Colonic mucosa (tissue), 4 donors: Measurements from ENCODE around the gene LRRIQ4. TPM values are rescaled to one million over a fixed set of nuclear protein-coding genes. Genes with fewer than 3 reads are reported as not detected.

Experiments used
- DNase-seq: peaks from one replicate; pipeline ENCODE4 v3.0.0-alpha.2; 2020
- H3K27ac ChIP-seq: fragments of 200-600 bp; one replicate; pipeline ENCODE4 v1.8.0; 2021
- H3K27me3 ChIP-seq: fragments of 200-600 bp; one replicate; pipeline ENCODE4 v1.8.0; 2021
- H3K36me3 ChIP-seq: fragments of 200-600 bp; one replicate; pipeline ENCODE4 v1.8.0; 2021
- H3K4me1 ChIP-seq: fragments of 200-600 bp; one replicate; pipeline ENCODE4 v1.8.0; 2021; ENCODE audit warnings: mild to moderate bottlenecking
- H3K4me3 ChIP-seq: fragments of 200-600 bp; one replicate; pipeline ENCODE4 v1.8.0; 2021
- H3K9ac ChIP-seq, 2 donors: one replicate each; pipeline ENCODE4 v1.7.0; 2013; ENCODE audit warnings: control low read depth in 2 of 2, low read depth in 2 of 2, low read length in 2 of 2
- H3K9me3 ChIP-seq: fragments of 200-600 bp; one replicate; pipeline ENCODE4 v1.8.0; 2021
- intact Hi-C: fragments of 100-400 bp; cut with DNase I; formaldehyde crosslinking; loops from one replicate; pipeline ENCODE4 v1.14.1; 2022
- total RNA-seq, 2 donors: library from RNA; stranded (reverse); fragmentation: NEBNext Ultra II Directional in 1 of 2; extraction: Animal tissue kit (Norgen Biotek cat#: 25700) in 1 of 2; gene quantifications; one replicate each; pipeline ENCODE4 v1.2.1, GENCODE V29; 2021
- TF ChIP-seq, protein P1 (sequence below): fragments of 200-600 bp; IDR thresholded peaks from one replicate; pipeline ENCODE4 v1.8.0; 2022; ENCODE audit warnings: antibody characterized with exemption, mild to moderate bottlenecking
- donor health status: healthy.
- donor health status: DM: no; HTN: no; CAD: no.
- donor health status: DM: no; HTN: no; CAD: no.

The LRRIQ4 gene
- total RNA-seq, 2 donors from 2014 or later, result not detected

DNA sequence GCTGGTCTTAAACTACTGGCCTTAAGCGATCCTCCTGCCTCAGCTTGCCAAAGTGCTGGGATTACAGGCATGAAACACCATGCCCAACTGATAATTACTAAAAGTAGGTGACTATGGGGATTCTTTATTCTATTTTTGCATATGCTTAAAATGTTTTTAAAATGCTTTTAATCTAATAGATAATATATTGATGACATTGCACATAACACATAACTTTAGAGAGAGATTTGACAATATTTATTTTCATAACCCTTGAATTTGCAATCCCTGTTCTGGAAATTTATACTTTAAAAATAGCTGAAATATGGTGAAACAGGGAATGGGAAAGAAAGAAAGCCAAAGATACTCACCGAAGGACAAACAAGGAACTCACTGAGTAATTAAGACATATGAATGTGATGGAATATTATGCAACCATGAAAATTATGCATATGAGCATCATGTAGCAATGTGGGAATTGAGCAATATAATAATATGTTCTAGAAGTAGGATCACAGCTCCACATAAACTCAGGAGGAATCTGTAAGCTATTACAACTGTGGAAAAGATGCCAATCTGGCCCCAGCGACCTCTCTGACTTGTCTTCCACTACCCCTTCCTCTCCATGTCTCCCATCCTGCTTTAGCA lies 55.0 kb downstream of the LRRIQ4 start:
- H3K9me3 ChIP-seq, result no peaks in the 10 kb centered on the region
- peak overlapping the region in 1 of 2 donors; percentile 63 for H3K9ac ChIP-seq
- no peak for DNase-seq
- peak overlapping the region; percentile 26 for H3K4me3 ChIP-seq
- intact Hi-C loops, result no loop called here
- no peaks in the 10 kb centered on the region for H3K27me3 ChIP-seq
- H3K27ac ChIP-seq, result peak overlapping the region; percentile 1
- TF ChIP-seq, protein P1, sequence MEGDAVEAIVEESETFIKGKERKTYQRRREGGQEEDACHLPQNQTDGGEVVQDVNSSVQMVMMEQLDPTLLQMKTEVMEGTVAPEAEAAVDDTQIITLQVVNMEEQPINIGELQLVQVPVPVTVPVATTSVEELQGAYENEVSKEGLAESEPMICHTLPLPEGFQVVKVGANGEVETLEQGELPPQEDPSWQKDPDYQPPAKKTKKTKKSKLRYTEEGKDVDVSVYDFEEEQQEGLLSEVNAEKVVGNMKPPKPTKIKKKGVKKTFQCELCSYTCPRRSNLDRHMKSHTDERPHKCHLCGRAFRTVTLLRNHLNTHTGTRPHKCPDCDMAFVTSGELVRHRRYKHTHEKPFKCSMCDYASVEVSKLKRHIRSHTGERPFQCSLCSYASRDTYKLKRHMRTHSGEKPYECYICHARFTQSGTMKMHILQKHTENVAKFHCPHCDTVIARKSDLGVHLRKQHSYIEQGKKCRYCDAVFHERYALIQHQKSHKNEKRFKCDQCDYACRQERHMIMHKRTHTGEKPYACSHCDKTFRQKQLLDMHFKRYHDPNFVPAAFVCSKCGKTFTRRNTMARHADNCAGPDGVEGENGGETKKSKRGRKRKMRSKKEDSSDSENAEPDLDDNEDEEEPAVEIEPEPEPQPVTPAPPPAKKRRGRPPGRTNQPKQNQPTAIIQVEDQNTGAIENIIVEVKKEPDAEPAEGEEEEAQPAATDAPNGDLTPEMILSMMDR, result no peak
- no peaks in the 10 kb centered on the region for H3K36me3 ChIP-seq
- peaks cover 6% of the 10 kb centered on the region for H3K4me1 ChIP-seq

DNA sequence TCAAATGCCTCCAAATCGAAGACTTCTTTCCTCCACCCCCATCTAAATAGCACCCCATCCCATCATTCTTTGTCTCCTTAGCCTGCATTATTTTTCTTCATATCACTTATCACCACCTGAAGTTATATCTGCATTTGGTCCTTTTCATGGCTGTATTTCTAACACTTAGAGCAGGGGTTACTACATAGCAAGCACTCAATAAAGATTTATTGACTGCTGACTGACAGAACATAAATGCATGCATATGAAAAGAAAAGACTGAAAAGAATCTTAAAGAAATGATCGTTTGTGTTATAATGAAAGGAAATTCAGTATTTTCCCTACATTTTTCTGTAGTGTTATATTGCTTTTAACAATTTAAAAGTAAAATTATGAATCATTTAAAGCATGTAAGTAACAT lies 55.7 kb downstream of the LRRIQ4 start:
- peak overlapping the region; percentile 70 for H3K27ac ChIP-seq
- TF ChIP-seq, protein P1, result no peak
- no peaks in the 10 kb centered on the region for H3K9me3 ChIP-seq
- peak overlapping the region; percentile 26 for H3K4me3 ChIP-seq
- no peak for DNase-seq
- H3K9ac ChIP-seq, result peak overlapping the region in 1 of 2 donors; percentile 63
- peaks cover 6% of the 10 kb centered on the region for H3K4me1 ChIP-seq
- no peaks in the 10 kb centered on the region for H3K27me3 ChIP-seq
- no peaks in the 10 kb centered on the region for H3K36me3 ChIP-seq
- intact Hi-C loops, result no loop called here

DNA sequence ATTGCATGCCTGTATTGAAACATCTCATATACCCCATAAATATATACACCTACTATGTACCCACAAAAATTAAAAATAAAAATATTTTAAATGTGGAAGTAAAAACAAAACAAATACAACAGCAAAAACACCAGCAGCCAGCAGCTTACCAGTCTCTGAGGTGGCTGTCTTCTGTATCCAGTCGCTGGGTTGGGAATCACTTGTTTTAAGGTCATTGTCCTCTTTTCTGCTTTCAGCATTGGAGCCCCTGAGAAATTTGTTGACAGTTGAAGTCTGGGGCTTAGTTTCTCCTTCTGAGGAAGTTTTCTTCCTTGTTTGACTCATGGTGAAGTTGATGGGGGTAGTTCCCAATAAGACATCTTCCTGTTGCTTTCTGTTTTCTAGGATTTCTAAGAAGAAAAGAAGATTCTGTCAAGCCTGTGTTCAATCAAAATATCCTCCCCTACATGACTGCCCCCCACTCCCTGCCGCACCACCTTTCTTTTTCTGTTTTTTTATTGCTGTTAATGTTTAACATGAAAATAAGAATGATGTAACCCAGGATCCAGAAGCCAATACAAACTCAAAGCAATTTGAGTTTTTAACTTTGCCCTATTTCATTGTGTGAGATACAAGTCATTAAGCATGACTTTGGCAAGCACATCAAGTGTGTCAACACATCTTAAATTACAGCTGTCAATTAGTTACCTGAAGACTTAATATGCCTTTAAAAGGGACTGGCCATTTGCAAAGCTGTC lies 57.0 kb downstream of the LRRIQ4 start, which contains the start of gene LRRC31:
TSS of gene LRRC31 (minus strand) at position 452 of the 737 bp plus-strand sequence. CDS start at position 324, 128 bp downstream.
- peaks cover 6% of the 10 kb centered on the region for H3K4me1 ChIP-seq
- no peaks in the 10 kb centered on the region for H3K27me3 ChIP-seq
- H3K27ac ChIP-seq, result peak within 1 kb of the TSS; percentile 70
- DNase-seq, result peak; percentile 29
- H3K9me3 ChIP-seq, result no peaks in the 10 kb centered on the region
- TF ChIP-seq, protein P1, result no peak
- intact Hi-C loops, result no loop called here
- H3K36me3 ChIP-seq, result no peaks in the 10 kb centered on the region
- peak within 1 kb of the TSS; percentile 26 for H3K4me3 ChIP-seq
- H3K9ac ChIP-seq, result peak within 1 kb of the TSS in 1 of 2 donors; percentile 80

DNA sequence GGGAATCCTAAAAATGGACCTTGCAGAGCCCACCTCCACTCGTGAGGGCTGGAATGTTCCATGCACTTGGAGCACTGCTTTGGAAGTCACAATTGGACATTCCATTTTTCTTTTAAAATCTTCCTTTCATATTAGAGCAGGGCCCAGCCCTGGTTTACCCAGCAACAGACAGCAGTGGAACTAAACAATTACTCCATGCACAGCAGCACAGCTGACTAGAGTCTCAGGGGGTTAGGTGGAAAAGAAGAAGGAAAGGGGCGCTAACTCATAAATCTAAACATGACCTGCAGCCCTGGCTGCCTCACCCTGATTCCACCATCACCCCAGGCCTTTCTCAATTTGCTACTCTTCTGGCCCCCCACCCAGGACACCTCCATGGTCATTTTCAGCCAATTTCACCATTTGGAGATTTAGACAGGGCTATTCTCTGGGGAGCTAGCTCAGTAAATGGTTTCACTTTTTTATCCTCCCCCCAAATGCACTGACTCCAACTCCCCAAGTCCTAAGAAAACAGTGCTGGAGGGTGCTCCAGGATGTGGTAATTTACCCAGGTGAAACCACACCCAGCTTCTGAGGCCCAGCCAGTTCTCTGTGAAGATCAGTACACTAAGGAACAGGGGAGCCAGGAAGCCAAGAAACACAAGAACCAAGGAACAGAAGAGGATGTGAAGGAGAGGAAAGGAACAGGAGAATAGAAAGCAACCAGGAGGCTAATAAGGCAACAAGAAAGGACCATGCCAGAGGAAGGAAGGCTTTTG lies 58.6 kb downstream of the LRRIQ4 start:
- H3K4me1 ChIP-seq, result peaks cover 2% of the 10 kb centered on the region
- peak overlapping the region in 1 of 2 donors; percentile 69 for H3K9ac ChIP-seq
- no peaks in the 10 kb centered on the region for H3K27me3 ChIP-seq
- peak overlapping the region; percentile 70 for H3K27ac ChIP-seq
- peak; percentile 84 for DNase-seq
- no peaks in the 10 kb centered on the region for H3K9me3 ChIP-seq
- no peaks in the 10 kb centered on the region for H3K36me3 ChIP-seq
- TF ChIP-seq, protein P1, result no peak
- intact Hi-C loops, result no loop called here
- no peak overlapping the region for H3K4me3 ChIP-seq

DNA sequence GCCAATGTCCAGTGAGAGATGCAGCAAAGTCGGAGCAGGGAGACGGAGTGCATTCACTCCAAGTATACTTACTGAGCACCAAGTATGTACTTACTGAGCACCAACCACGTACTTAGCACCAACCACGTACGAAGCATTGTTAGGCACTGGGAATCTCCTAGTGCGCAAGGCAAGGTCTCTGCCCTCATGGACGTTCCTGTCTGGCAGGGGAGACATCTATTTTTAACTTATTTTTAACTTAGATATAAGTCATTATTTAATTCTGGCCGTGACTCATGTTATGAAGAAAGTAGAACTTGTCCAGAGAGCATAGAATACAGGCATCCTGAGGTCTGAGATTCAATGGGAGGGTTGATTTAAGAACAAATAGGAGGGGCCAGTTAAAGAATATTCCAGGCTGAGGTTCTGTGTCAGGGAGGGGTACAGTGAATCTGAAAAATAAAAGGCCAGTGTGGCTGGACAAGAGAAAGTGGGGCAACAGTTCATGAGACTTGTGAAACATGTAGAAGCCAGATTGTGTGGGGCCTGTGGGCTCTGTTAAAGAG lies 66.4 kb downstream of the LRRIQ4 start:
- no peak overlapping the region for H3K4me3 ChIP-seq
- no peak for DNase-seq
- TF ChIP-seq, protein P1, result no peak
- H3K27ac ChIP-seq, result no peak overlapping the region
- H3K9ac ChIP-seq, result no peak overlapping the region
- intact Hi-C loops, result no loop called here
- no peaks in the 10 kb centered on the region for H3K4me1 ChIP-seq
- no peaks in the 10 kb centered on the region for H3K9me3 ChIP-seq
- H3K36me3 ChIP-seq, result no peaks in the 10 kb centered on the region
- H3K27me3 ChIP-seq, result no peaks in the 10 kb centered on the region
